GM12878 (cell line): Measurements from ENCODE around the gene GPHB5.

Source experiments
- CBFB ChIP-seq: IDR thresholded peaks from 2 replicates; pipeline ENCODE4 v1.6.1; 2016; ENCODE audit warnings: antibody characterized with exemption, low read depth
- CHD1 ChIP-seq: IDR thresholded peaks from 2 replicates; pipeline ENCODE4 v1.6.1; 2012; ENCODE audit warnings: low read depth, low read length, improper control_type of control experiment
- EP300 ChIP-seq, 2 experiments: fragments of 150-350 bp in 1 of 2; IDR thresholded peaks; 2 replicates each; pipeline ENCODE4 v1.6.1; 2011 to 2012; ENCODE audit warnings: low read depth in 2 of 2, low read length in 2 of 2, borderline replicate concordance in 1 of 2, improper control_type of control experiment in 1 of 2, inconsistent platforms in 1 of 2; ENCODE audit not compliant: control insufficient read depth in 1 of 2
- ESRRA ChIP-seq: IDR thresholded peaks from 2 replicates; pipeline ENCODE4 v1.6.1; 2012; ENCODE audit warnings: mild to moderate bottlenecking, low read length, improper control_type of control experiment
- EZH2 ChIP-seq: IDR thresholded peaks from 2 replicates; pipeline ENCODE4 v1.6.1; 2012; ENCODE audit warnings: low read depth, mild to moderate bottlenecking, control low read depth, inconsistent platforms, low read length, borderline replicate concordance; ENCODE audit not compliant: control insufficient read depth
- JUND ChIP-seq: IDR thresholded peaks from 2 replicates; pipeline ENCODE4 v1.6.1; 2012; ENCODE audit warnings: low read depth, mild to moderate bottlenecking, low read length, improper control_type of control experiment, moderate library complexity
- MYC ChIP-seq: IDR thresholded peaks from 2 replicates; pipeline ENCODE4 v1.6.1; 2011; ENCODE audit warnings: mild to moderate bottlenecking, low read length, moderate library complexity, inconsistent platforms; ENCODE audit not compliant: insufficient read depth, insufficient replicate concordance, insufficient read length, severe bottlenecking
- RCOR1 ChIP-seq: conservative IDR thresholded peaks from 2 replicates; pipeline ENCODE4 v1.6.1; 2012; ENCODE audit warnings: low read depth, low read length, improper control_type of control experiment
- TCF12 ChIP-seq: IDR thresholded peaks from 2 replicates; pipeline ENCODE4 v1.6.1; 2011; ENCODE audit warnings: low read depth, mild to moderate bottlenecking, low read length
- TF ChIP-seq, protein P1 (sequence below): IDR thresholded peaks from 2 replicates; pipeline ENCODE4 v1.6.1; 2012; ENCODE audit warnings: low read length, inconsistent platforms
- TF ChIP-seq, protein P2 (sequence below), 3 experiments: IDR thresholded peaks in 2 of 3; conservative IDR thresholded peaks in 1 of 3; 2 replicates each; pipeline ENCODE4 v1.5.1; 2011; ENCODE audit warnings: low read depth in 3 of 3, low read length in 3 of 3, mild to moderate bottlenecking in 3 of 3, control low read depth in 2 of 3, moderate library complexity in 2 of 3, inconsistent platforms in 1 of 3, mixed read lengths in 1 of 3; ENCODE audit not compliant: control insufficient read depth in 2 of 3, insufficient read depth in 1 of 3; ENCODE audit errors: extremely low read depth in 1 of 3
- TF ChIP-seq, protein P3 (sequence below): fragments of 450-650 bp; IDR thresholded peaks from 2 replicates; pipeline ENCODE4 v1.6.1; 2017; ENCODE audit warnings: mild to moderate bottlenecking, moderate library complexity

GRCh38 chr14:63308723-63309317 lies 9.9 kb downstream of the GPHB5 start:
- no peak for TF ChIP-seq RCOR1
- TF ChIP-seq, protein P1, sequence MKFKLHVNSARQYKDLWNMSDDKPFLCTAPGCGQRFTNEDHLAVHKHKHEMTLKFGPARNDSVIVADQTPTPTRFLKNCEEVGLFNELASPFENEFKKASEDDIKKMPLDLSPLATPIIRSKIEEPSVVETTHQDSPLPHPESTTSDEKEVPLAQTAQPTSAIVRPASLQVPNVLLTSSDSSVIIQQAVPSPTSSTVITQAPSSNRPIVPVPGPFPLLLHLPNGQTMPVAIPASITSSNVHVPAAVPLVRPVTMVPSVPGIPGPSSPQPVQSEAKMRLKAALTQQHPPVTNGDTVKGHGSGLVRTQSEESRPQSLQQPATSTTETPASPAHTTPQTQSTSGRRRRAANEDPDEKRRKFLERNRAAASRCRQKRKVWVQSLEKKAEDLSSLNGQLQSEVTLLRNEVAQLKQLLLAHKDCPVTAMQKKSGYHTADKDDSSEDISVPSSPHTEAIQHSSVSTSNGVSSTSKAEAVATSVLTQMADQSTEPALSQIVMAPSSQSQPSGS, result no peak
- no peak for TF ChIP-seq CHD1
- no peak for TF ChIP-seq TCF12
- TF ChIP-seq, protein P2, sequence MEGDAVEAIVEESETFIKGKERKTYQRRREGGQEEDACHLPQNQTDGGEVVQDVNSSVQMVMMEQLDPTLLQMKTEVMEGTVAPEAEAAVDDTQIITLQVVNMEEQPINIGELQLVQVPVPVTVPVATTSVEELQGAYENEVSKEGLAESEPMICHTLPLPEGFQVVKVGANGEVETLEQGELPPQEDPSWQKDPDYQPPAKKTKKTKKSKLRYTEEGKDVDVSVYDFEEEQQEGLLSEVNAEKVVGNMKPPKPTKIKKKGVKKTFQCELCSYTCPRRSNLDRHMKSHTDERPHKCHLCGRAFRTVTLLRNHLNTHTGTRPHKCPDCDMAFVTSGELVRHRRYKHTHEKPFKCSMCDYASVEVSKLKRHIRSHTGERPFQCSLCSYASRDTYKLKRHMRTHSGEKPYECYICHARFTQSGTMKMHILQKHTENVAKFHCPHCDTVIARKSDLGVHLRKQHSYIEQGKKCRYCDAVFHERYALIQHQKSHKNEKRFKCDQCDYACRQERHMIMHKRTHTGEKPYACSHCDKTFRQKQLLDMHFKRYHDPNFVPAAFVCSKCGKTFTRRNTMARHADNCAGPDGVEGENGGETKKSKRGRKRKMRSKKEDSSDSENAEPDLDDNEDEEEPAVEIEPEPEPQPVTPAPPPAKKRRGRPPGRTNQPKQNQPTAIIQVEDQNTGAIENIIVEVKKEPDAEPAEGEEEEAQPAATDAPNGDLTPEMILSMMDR (IDR thresholded peaks at IDR 0.05 in 2 of 3, conservative IDR thresholded peaks at IDR 0.05 in 1 of 3; ENCODE audit: control insufficient read depth in 2 of 3, extremely low read depth in 1 of 3, insufficient read depth in 1 of 3, low read depth in 3 of 3, low read length in 3 of 3), result peak; percentile 53 to 66 (median 60)
- no peak for TF ChIP-seq MYC
- TF ChIP-seq ESRRA, result no peak
- TF ChIP-seq EP300 (IDR thresholded peaks at IDR 0.05; ENCODE audit: borderline replicate concordance in 1 of 2, control insufficient read depth in 1 of 2, low read depth in 2 of 2, low read length in 2 of 2), result no peak
- TF ChIP-seq JUND, result no peak
- TF ChIP-seq, protein P3, sequence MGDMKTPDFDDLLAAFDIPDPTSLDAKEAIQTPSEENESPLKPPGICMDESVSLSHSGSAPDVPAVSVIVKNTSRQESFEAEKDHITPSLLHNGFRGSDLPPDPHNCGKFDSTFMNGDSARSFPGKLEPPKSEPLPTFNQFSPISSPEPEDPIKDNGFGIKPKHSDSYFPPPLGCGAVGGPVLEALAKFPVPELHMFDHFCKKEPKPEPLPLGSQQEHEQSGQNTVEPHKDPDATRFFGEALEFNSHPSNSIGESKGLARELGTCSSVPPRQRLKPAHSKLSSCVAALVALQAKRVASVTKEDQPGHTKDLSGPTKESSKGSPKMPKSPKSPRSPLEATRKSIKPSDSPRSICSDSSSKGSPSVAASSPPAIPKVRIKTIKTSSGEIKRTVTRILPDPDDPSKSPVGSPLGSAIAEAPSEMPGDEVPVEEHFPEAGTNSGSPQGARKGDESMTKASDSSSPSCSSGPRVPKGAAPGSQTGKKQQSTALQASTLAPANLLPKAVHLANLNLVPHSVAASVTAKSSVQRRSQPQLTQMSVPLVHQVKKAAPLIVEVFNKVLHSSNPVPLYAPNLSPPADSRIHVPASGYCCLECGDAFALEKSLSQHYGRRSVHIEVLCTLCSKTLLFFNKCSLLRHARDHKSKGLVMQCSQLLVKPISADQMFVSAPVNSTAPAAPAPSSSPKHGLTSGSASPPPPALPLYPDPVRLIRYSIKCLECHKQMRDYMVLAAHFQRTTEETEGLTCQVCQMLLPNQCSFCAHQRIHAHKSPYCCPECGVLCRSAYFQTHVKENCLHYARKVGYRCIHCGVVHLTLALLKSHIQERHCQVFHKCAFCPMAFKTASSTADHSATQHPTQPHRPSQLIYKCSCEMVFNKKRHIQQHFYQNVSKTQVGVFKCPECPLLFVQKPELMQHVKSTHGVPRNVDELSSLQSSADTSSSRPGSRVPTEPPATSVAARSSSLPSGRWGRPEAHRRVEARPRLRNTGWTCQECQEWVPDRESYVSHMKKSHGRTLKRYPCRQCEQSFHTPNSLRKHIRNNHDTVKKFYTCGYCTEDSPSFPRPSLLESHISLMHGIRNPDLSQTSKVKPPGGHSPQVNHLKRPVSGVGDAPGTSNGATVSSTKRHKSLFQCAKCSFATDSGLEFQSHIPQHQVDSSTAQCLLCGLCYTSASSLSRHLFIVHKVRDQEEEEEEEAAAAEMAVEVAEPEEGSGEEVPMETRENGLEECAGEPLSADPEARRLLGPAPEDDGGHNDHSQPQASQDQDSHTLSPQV, result no peak
- TF ChIP-seq CBFB, result no peak
- no peak for TF ChIP-seq EZH2
